Measurements from ENCODE around the gene MEIOSIN.

The MEIOSIN gene

DNA sequence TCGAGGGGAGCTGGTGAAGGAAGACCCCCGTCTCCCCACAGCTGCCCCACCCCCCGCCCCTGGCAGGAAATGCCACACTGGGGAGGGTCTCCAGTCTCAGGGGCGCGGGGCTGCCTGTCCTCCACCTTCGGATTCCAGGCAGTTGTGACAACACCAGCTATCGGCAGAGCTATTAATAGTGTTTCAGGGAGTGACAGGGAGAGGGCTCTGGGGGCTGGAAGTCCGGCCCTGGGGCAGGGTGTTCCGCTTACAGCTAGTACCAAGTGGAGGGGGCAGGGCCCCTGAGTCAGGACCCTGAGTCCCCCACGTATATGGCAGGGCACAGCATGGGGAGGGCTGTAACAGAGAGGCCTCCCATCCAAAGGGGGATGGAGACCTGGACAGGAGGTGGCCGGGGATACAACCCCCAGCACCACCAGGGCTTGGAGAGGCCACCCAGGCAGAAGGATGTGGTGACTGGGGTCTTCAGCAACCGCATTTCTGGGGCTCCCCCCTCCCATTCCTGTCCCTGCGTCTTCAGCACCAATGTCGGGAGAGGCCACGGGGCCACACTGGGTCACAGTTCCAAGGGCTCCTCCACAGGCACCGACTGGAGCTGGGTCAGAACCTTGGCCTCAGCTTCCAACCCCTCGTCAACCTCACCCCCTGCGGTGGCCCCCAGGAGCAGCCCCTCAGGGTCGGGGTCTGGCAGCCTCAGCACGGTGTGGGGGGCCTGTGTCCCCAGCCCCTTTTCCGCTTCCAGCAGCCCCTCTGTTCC, 31.9 kb downstream of the MEIOSIN start:
- DNase-seq: peak; percentile 41

DNA sequence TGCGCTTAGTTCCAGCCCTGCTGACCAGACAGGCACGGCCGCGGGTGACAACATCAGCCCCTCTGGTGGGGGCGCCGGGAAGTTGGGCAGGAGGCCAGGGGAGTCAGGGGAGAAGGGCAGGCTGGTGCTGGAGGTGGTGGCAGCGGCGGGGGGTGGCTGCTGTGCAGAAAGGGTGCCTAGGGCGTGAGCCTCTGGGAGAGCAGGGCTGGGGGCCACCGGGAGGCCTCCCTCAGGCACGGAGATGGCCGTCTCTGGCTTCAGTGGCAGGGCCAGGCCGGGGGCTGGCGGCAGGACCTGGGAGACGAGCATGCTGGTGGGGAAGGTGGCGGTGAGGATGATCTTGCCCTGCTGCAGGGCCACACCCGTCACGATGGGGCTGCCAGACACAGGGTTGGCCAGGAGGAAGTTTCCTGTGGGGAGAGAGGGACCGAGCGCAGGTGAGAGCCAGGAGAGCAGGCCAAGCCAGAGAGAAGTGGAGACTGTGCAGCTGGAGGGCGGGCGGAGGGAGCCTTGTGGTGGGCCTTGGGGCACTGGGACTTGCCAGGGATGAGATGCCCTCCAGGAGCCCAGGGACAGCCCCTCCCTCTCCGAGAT, 32.6 kb downstream of the MEIOSIN start:
- DNase-seq: peak; percentile 52

DNA sequence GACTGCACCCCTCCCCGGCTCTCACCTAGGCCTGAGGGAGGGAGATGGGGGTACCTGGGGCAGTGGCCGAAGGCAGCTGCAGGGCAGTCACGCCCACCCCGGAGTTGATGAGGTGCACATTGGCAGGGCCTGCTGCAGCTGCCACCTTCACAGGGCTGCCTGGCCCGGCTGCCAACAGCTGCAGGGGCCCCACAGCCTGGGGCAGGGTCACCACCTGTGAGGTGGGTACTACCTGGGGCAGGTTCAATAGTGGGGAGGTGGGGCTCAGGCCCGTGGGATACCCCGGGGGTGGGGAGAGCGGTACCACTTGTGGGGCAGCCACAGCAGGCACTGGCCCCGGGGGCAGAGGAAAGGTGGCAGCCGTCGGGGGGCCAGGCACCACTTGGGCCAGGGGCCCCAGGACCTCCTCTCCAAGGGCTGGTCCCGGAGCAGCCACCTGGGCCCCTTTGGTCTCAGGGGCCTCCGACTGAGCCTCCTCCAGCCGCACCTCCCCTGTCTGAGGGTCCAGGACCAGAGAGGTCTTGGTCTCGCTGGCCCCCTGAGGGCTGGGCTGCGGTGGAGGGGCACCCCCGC, 33.1 kb downstream of the MEIOSIN start:
- peak; percentile 46 for DNase-seq

DNA sequence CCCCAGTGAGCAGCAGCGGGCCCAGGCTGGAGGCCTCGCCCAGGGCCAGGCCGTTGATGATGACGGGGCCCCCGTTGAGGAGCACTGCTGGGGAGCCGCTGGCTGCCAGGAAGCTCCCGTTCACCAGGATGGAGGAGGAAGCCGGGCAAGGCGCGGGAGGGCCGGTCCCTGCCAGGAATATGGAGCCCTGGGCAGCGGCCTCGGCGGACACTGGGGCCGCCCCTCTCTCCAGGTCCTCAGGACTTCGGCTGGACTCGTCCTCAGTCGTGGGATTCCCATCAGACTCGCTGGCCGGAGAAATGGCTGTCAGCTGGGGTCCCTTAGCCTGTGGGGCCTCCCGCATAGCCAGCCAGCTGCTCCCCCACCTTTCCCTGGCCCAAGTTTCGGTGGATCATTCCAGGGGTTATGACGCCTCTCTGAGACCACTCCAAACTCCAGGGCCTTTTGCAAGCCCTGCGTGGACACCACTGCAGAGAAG, 33.7 kb downstream of the MEIOSIN start:
- no peak for DNase-seq

DNA sequence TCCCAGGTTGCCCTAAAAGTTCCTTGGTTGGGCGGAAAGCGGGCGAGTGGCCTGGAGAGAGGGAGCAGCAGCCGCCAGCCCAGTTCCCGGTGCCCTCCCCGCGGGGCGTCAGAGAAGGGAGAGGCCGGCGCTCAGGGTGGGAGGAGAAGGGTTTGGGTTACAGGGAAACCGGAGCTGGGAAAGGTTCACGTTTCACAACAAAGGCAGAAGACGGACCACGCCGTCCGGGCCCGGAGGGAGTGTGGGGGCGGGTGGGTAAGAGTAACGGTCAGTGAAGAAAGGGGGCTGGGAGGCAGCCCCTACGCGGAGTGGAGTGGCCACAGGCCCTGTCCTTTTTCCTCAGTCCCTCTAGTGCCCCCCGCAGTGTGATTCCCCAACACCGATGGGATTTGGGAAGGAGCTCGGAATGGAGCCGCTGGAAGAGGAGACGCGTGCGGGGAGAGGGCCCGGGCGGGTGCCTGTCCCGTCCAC, 34.2 kb downstream of the MEIOSIN start:
- DNase-seq: peak; percentile 92

DNA sequence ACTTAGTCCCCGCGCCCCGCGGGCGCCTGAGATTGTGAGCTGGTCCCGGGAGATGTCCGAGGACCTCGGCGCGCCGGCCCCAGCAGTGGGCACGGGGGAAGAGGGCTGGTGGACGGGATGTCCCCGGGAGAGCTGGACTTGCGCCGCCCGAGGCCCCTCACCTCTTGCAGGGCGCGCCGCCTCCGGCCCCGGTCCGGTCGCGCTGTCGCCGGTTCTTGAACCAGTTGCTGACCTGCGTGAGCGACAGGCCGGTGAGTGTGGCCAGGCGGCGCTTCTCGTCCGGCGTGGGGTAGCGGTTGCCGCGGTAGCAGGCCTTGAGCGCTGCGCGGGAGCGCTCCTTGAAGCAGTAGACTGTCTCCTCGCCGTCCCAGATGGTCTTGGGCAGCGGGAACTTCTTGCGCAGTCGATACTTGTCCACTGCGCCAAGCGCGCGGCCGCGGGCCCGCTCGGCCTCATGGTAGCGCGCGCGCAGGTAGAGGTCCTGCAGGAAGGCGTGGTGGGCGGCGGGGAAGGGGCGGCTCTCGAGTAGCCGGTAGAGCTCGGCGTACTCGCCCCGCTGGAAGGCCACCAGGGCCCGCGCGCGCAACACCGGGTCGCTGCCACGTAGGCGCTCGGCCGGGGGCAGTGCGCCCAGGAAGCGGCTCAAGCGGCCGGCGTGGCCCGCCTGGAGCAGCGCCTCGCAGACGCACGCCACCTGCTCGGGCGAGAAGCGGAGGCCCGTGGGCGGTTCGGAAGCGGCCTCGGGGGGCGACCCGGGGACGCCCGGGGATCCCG, 34.8 kb downstream of the MEIOSIN start:
- peak; percentile 80 for DNase-seq

DNA sequence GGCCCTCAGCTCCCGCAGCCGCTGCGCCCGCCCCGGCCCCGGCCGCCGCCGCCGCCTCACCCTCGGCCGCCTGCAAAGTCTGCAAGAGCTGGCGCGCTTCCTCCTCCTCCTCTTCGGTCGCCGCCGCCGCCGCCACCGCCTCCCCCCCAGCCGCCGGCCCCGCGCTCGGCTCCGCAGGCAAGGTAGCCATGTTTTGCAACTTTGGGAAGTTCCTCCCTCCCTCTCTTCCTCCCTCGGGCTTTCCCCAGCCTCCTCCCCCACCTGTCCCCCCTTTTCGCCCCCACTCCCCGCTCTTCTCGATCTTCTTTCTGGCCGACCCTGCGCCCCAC, 35.4 kb downstream of the MEIOSIN start:
- DNase-seq: no peak

DNA sequence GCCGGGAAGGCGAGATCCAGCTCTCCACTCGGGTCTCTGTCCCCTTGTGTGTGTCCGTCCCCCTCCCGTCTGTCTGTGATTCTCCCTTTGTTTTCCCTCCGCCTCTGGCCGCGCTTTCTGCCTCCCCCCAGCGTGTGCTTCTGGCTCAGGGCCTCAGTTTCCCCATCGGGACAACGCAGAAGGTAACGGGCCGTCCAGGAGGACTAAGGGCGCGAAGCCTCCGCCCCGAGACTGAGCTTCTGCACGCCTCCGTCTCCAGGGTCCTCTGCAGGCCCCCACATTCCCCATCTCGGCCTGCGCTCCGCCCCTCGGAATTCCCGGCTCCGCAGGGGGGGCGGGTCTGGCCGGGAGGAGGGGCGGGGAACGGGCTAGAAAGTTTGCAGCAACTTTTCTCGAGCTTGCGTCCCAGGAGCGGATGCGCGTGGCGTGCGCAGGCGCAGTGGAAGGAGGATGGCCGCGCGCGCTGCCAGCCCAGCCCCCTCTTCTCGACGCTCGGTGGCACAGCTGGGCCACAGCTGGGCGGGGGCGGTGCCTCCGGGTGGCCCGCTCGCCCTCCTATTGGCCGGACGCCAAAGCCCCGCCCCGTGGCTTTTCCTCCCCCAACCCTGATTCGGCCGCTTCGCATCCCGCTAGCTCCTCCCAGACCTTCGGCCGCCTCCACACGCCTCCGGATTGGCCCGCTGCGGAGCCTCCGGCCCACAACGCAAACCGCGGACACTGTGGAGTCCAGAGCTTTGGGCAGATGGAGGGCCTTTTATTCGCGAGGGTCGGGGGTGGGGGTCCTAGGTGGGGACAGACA, 35.9 kb downstream of the MEIOSIN start, which contains the start of gene SIX5:
Gene SIX5 (minus strand): TSS at position 269 of the 799 bp plus-strand sequence. CDS start 408 bp downstream, outside the sequence.
- peak; percentile 99 for DNase-seq

DNA sequence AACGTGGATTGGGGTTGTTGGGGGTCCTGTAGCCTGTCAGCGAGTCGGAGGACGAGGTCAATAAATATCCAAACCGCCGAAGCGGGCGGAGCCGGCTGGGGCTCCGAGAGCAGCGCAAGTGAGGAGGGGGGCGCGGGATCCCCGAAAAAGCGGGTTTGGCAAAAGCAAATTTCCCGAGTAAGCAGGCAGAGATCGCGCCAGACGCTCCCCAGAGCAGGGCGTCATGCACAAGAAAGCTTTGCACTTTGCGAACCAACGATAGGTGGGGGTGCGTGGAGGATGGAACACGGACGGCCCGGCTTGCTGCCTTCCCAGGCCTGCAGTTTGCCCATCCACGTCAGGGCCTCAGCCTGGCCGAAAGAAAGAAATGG, 36.6 kb downstream of the MEIOSIN start:
- DNase-seq: no peak

DNA sequence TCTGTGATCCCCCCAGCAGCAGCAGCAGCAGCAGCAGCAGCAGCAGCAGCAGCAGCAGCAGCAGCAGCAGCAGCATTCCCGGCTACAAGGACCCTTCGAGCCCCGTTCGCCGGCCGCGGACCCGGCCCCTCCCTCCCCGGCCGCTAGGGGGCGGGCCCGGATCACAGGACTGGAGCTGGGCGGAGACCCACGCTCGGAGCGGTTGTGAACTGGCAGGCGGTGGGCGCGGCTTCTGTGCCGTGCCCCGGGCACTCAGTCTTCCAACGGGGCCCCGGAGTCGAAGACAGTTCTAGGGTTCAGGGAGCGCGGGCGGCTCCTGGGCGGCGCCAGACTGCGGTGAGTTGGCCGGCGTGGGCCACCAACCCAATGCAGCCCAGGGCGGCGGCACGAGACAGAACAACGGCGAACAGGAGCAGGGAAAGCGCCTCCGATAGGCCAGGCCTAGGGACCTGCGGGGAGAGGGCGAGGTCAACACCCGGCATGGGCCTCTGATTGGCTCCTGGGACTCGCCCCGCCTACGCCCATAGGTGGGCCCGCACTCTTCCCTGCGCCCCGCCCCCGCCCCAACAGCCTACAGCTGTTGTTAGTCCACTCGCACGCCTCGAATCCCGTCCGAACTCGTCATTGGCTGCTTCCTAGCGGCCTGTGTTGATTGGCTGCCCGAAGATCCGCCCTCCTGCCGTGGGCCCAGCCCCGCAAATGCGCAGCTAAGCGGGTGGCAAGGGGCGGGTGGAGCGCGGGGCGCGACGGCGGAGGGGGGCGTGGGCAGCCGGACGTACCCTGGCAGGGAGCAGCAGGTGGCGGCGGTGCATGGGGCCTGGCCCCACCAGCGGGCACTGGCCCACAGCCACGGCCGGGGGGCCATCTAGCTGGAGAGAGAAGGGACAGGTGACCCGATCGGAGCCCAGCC, 37.2 kb downstream of the MEIOSIN start:
- DNase-seq: peak; percentile 98

DNA sequence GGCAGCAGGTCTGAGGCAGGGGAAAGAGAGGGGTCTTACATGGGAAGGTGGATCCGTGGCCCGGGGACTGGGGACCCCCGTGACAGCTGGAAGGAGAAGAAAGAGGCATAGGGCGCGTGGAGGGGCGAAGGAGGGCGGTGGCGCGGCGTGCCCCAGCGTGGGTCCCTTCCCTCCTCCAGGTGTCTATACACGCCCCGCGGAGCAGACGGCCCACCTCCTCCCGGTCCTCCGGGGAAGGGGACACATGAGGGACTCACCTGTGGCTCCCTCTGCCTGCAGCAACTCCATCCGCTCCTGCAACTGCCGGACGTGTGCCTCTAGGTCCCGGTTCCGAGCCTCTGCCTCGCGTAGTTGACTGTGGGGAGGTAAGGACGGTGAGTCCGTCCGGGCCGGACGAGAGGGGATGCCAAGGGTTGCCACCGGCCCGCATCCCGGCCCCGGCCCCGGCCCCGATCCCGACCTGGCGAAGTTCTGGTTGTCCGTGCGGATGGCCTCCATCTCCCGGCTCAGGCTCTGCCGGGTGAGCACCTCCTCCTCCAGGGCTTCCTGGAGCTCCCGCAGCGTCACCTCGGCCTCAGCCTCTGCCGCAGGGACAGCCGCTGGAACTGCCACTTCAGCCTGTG, 38.2 kb downstream of the MEIOSIN start:
- peak; percentile 48 for DNase-seq

DNA sequence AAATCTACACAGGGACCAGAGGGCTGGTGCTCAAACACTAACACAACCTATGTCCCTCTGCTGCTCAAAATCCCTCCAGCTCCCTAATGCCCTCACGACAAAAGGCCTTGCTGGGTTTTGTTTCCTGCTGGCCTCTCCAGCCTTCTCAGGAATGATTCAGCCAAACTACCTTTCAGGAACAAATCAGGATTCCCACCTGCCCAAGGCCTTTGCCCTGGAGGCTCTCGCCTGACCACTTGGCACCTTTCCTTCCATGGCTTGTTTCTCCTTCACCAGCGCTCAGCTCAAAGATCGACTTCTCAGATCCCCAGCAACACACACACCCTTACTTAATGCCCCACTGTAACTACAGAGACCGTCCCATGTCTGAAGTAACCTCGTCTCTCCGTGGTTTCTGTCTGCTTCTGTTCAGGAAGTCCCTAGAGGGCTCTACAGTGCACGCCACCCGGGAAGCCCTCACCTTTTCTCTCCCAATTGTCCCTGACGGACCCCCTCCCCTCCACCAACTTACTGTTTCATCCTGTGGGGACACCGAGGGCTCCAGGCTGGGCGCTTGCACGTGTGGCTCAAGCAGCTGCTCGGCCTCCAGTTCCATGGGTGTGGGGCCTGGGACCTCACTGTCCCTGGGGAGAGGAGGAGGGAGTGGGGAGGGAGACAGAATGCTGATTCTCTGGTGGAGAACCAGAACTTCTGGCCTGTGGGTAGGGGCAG, 39.0 kb downstream of the MEIOSIN start:
- DNase-seq: no peak

DNA sequence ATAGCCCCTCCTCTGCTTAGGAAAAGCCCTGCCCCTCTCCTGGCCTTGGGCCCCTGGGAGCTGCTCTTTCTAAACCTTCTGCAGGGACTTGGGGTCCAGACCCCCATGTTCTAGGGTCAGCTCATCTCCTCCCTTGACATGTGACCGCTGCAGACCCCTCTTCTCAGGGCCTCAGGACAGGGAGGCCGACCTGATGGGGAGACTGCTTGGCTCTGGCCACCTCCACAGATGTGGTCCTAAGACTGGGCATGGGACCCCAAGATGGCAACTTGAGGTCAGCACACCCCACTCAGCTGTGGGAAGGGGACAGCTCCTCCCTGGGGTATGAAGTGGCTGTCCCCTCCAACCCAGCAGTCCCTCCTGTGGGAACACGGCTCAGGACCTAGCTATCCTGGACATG, 39.7 kb downstream of the MEIOSIN start:
- DNase-seq: no peak

DNA sequence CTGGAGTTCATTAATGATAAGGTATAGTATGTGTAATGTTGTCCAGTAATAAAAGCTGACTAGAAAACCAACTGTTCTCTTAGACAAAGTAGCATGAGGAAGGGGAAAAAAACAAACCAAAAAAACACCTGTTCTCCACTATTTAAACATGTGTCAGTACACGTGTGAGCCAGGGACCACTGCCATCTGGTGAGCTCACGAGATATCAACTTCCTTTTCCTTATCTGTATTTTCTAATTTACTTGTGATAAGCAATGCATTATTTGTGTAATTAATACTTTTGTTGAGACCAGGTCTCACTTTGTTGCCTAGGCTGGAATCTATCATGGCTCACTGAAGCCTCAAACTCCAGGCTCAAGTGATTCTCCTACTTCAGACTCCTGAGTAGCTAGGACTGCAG, 40.1 kb downstream of the MEIOSIN start:
- DNase-seq: no peak

DNA sequence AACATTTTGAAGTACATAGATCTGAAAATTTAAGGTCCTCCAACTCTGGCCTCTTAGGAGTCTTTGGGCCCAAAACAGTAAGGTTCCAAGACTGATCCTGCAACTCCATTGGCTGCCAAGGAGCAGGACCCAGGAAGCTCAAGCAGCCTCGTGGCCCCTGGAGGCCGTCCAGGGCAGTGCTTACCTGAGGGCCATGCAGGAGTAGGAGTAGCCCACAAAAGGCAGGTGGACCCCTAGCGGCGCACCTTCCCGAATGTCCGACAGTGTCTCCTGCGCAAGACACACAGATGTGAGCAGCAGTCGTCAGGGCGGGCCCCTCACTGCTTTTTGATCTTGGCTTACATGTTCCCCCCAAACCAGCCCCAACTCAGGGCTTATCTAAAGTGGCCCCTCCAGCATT, 41.5 kb downstream of the MEIOSIN start:
- no peak for DNase-seq

DNA sequence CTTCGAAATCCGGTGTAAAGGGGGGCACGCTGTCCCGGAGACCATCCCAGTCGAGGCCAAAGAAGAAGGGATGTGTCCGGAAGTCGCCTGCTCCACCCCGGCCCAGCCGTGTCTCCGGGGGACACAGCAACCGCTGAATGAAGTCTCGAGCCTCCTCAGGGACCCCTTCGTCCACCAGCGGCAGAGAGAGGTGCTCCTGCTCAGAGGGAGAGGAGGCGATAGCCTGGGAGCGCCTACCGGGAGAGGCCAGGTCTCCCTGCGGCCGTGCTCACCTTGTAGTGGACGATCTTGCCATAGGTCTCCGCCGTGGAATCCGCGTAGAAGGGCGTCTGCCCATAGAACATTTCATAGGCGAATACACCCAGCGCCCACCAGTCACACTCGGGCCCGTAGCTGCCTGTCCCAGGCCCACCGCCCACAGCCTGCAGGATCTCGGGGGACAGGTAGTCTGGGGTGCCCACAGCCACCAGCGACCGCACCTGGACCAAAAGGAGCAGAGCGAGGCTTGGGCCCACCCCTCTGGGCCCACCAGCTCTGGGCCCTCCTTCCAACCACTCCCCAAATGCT, 44.2 kb downstream of the MEIOSIN start:
- DNase-seq: no peak

DNA sequence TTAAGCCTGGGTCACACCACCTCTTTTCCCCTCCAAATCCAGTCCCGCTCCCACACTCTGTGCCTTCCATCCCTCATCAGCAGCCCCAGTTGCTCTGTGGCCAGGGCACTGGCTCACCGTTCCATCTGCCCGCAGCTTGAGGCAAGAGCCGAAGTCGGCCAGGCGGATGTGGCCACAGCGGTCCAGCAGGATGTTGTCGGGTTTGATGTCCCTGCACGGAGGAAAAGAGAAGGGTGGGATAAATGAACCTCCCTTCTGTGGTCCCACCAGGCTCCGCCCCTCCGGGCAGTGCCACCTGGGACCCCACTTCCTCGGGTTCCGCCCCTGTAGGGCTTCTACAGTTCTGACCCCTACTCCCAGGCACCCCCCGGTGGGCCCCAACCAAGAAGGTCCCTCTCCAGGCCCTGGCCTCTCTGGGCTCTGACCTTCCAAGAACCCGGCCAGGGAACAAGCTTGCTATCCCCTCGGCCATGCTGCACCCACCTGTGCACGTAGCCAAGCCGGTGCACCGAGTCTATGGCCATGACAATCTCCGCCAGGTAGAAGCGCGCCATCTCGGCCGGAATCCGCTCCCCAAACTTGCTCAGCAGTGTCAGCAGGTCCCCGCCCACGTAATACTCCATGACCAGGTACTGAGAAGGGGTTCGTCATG, 44.9 kb downstream of the MEIOSIN start:
- no peak for DNase-seq

DNA sequence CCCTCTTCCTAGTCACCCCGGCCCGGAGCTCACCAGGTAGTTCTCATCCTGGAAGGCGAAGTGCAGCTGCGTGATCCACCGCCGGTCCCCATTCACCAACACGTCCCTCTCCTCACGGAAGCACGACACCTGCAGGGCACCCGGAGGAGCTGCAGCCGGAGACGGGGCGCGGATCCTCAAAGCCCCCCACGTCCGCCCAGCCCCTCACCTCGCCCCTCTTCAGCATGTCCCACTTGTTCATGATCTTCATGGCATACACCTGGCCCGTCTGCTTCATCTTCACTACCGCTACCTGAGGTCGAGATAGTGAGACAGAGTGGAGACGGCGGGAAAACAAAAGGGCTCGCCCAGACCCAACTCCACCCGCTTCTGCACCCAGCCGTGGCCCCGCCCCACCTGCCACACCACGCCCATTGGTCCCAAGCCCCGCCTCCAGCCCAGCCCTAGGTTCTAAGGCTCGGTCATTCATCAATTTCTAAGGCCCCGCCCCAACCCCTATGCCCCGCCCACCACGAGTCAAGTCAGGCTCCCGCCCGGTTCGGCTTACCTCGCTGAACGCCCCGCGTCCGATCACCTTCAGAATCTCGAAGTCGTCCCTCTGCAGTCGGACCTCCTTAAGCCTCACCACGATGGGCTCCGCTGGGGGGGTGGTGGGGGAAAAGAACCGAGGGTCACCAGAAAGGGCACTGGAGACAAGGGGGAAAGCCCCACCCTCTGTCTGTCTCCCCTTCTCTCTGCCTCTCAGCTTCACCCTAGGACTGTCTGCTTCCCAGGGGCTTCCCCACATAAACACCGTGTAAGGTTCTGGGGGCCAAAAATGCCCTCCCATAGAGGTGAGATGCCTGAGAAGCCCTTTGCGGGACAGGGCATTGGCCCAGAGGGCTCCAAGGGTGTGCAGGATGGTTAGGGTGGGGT, 46.2 kb downstream of the MEIOSIN start:
- peak; percentile 84 for DNase-seq

Measured in femur (tissue), 1 donor.